ENCODE measurements around the gene PRKCA. TPM values are rescaled to one million over a fixed set of nuclear protein-coding genes. Genes with fewer than 3 reads are reported as not detected.

The PRKCA gene
- total RNA-seq, 4 donors from 2014 or later = 24.5 to 61.9 (median 40.8) TPM

DNA sequence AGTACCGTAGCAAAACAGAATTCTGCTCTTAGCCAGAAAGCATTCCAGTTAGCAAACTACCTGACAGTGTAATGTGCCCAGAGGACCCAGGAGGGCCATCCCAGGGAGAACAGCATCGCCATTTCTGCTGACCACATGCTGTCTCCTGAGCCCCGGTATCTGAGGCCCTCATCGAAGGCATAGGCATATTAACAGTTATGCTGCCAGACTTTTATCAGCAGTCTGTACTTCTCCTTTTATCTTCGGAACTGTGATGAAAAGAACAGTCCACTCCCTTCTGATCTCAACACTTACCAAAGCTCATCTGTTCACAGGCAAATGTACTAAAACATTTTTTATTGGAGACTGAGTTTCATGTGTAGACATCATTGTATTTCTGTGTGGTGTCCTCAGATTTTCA, 236.4 kb downstream of the PRKCA start:
- TF ChIP-seq, protein P1, sequence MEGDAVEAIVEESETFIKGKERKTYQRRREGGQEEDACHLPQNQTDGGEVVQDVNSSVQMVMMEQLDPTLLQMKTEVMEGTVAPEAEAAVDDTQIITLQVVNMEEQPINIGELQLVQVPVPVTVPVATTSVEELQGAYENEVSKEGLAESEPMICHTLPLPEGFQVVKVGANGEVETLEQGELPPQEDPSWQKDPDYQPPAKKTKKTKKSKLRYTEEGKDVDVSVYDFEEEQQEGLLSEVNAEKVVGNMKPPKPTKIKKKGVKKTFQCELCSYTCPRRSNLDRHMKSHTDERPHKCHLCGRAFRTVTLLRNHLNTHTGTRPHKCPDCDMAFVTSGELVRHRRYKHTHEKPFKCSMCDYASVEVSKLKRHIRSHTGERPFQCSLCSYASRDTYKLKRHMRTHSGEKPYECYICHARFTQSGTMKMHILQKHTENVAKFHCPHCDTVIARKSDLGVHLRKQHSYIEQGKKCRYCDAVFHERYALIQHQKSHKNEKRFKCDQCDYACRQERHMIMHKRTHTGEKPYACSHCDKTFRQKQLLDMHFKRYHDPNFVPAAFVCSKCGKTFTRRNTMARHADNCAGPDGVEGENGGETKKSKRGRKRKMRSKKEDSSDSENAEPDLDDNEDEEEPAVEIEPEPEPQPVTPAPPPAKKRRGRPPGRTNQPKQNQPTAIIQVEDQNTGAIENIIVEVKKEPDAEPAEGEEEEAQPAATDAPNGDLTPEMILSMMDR (IDR thresholded peaks at IDR 0.05) = no peak
- TF ChIP-seq POLR2A (IDR thresholded peaks at IDR 0.05; ENCODE audit: low read depth) (no peak), POLR2AphosphoS5 (IDR thresholded peaks at IDR 0.05) (no peak), EP300 (IDR thresholded peaks at IDR 0.05) (no peak)
- Histone ChIP-seq H3K4me3 (no peak overlapping the region), H3K27ac (replicated peaks in 1 of 4) (peak overlapping the region; percentile 70 to 77 (median 72)), H3K4me1 (peaks cover 31 to 87% (median 68%) of the 10 kb centered on the region in 4 donors), H3K27me3 (no peaks in the 10 kb centered on the region), H3K9me3 (no peaks in the 10 kb centered on the region), H3K36me3 (no peaks in the 10 kb centered on the region)
- WGBS = 71% methylated on average over 5 of the region's 5 CpGs
- intact Hi-C loops (cut with DNase I) = no loop called here
- DNase-seq (ENCODE audit: extremely low spot score) = no peak

DNA sequence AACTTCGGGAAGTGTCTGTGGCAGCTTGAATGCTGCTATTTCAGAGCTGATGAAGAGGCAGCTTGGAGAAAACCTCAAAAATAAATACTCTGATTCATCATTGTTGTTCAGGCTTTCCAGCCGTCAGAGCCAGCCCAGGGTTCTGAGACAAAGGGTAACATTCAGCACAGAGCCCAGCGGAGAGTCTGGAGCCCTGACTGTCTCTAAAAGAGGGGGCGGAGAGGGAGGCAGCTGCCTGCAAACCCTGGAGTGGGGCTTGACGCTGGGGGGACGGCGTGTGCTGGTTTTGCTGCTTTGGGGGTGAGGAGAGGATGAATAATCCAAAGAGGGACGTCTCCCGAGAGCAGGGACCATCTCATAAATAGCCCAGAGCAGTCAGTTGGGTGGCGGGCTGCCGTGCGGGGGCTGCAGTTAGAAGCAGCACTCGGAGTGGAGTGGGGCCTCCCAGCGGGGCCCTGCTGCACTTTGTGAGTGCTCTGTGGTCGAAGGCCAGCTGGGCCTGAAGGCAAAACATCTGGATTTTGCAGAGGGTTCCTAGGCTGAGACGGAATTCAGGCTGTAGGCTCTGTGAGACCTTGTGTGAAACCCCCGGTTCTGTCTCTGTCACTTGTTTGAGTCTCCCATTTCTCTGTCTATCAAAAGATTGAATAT, 237.8 kb downstream of the PRKCA start:
- peak overlapping the region; percentile 70 to 77 (median 72) for H3K27ac ChIP-seq (replicated peaks in 1 of 4)
- intact Hi-C loops (cut with DNase I) = no loop called here
- WGBS = 27% methylated on average over 11 of the region's 17 CpGs
- no peak for DNase-seq (ENCODE audit: extremely low spot score)
- H3K4me1 ChIP-seq = peaks cover 27 to 74% (median 63%) of the 10 kb centered on the region in 4 donors
- no peaks in the 10 kb centered on the region for H3K27me3 ChIP-seq
- H3K36me3 ChIP-seq = no peaks in the 10 kb centered on the region
- H3K9me3 ChIP-seq = no peaks in the 10 kb centered on the region
- TF ChIP-seq POLR2AphosphoS5 (IDR thresholded peaks at IDR 0.05) (no peak), EP300 (IDR thresholded peaks at IDR 0.05) (no peak), POLR2A (IDR thresholded peaks at IDR 0.05; ENCODE audit: low read depth) (no peak)
- TF ChIP-seq, protein P1 (IDR thresholded peaks at IDR 0.05) = no peak
- H3K4me3 ChIP-seq = peak overlapping the region in 3 of 4 donors; percentile 16 to 21 (median 21)

DNA sequence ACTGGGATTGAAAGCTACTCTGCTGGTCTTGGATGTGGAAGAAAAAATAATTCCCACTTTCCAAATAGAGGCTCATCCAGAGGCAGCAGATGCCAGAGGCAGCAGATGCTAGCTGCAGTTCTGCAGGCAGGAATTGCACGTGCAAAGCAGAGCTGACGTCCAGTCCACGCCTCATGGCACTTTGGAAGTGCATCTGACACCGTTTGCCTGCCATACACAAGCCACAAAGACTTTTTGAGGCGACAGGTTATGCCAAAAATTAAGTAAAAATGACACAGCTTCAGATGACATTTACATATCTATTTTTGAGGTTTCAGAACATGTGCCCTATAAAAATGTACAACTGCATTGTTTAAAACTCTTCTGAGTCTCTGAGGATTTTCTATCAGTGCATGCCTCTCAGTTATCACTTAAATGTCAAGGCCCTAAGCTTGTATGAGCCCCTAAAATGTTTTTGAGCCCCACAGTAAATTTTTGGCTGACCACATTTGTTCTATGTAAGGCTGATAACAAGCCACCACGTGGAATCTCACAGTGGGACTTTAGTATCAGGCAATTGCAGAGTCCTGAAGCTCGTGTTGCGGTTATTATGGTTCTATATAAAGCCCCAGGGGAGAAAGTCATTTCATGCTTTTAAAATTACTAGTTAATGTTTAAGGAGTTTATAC, 239.2 kb downstream of the PRKCA start:
- Histone ChIP-seq H3K27ac (replicated peaks in 1 of 4) (peak overlapping the region; percentile 70 to 77 (median 72)), H3K4me3 (no peak overlapping the region), H3K36me3 (no peaks in the 10 kb centered on the region), H3K27me3 (no peaks in the 10 kb centered on the region), H3K9me3 (no peaks in the 10 kb centered on the region), H3K4me1 (peaks cover 27 to 67% (median 61%) of the 10 kb centered on the region in 4 donors)
- DNase-seq (ENCODE audit: extremely low spot score) = no peak
- peak in 1 of 2 donors; percentile 30 for TF ChIP-seq POLR2AphosphoS5 (IDR thresholded peaks at IDR 0.05)
- no peak for TF ChIP-seq POLR2A (IDR thresholded peaks at IDR 0.05; ENCODE audit: low read depth)
- 66% methylated on average over 8 of the region's 8 CpGs for WGBS
- intact Hi-C loops (cut with DNase I) = no loop called here

DNA sequence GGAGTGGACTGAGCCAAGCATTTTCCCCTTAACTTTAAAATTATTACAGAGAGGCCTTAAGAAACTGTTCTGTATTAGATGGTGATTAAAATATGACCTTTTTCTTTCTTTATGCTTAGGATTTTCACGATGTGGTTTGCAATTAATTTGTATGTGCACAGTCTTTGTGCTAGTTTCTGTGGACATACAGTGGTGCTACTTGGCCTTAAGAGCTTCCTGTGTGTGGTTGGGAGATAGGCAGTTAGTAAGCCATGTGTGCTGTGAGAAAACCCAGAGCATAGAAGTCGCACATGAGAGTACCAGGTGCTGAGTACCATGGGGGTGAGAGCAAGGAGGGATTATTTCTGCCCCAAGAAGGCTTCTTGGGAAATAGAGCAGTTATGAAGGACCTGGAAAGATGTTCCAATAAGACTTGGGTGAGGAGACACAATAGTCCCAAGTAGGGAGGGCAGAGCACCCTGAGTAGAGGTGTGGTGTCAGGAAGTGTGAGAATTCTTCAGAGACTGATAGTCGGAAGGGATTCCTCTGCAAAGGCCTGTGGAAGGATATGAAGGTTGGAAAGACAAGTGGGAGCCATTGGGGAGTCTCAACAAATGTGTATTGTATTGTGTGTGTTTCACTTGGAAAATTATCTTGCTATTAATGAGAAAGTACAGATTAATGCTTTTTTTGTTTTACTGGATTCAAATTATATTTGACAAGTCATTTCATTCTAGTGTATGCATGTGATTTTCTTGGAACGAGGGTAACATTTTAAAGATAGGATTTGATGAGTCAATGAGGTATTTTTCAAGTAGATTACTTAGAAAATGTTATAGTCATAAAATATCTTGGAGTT, 239.9 kb downstream of the PRKCA start:
- H3K36me3 ChIP-seq = no peaks in the 10 kb centered on the region
- no peaks in the 10 kb centered on the region for H3K27me3 ChIP-seq
- TF ChIP-seq POLR2A (IDR thresholded peaks at IDR 0.05; ENCODE audit: low read depth) (no peak), EP300 (IDR thresholded peaks at IDR 0.05) (no peak), POLR2AphosphoS5 (IDR thresholded peaks at IDR 0.05) (no peak)
- TF ChIP-seq, protein P1 (IDR thresholded peaks at IDR 0.05) = no peak
- intact Hi-C loops (cut with DNase I) = no loop called here
- H3K4me1 ChIP-seq = peaks cover 27 to 65% (median 61%) of the 10 kb centered on the region in 4 donors
- no peak overlapping the region for H3K4me3 ChIP-seq
- WGBS = 52% methylated on average over 4 of the region's 4 CpGs
- no peaks in the 10 kb centered on the region for H3K9me3 ChIP-seq
- H3K27ac ChIP-seq (replicated peaks in 1 of 4) = peak overlapping the region; percentile 70 to 77 (median 72)
- DNase-seq (ENCODE audit: extremely low spot score) = no peak
